ENCODE results near the gene DCAF4.

DCAF4 gene

DNA sequence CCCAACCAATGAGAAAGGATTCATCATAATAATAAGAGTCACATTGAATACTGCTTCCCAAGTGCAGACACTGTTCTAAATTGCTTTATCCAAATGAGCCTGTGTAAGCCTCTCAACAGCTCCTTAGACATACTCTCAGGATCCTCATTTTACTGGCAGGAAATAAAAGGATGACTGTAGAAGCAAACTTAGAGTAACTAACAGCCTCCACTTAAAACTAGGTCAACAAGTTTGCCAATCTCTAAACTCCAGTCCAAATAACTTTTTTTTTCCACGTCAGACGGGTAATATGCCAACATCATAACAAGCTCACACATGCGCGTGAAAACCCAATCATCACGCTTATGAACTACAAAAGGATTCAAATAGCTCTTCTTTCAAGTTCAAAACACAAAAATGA, 17.1 kb upstream of the DCAF4 start:
- in situ Hi-C loops (cut with HindIII; ENCODE audit: low sequenced_read_pairs), result no loop called here
- TF ChIP-seq, protein P1, sequence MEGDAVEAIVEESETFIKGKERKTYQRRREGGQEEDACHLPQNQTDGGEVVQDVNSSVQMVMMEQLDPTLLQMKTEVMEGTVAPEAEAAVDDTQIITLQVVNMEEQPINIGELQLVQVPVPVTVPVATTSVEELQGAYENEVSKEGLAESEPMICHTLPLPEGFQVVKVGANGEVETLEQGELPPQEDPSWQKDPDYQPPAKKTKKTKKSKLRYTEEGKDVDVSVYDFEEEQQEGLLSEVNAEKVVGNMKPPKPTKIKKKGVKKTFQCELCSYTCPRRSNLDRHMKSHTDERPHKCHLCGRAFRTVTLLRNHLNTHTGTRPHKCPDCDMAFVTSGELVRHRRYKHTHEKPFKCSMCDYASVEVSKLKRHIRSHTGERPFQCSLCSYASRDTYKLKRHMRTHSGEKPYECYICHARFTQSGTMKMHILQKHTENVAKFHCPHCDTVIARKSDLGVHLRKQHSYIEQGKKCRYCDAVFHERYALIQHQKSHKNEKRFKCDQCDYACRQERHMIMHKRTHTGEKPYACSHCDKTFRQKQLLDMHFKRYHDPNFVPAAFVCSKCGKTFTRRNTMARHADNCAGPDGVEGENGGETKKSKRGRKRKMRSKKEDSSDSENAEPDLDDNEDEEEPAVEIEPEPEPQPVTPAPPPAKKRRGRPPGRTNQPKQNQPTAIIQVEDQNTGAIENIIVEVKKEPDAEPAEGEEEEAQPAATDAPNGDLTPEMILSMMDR (IDR thresholded peaks at IDR 0.05; ENCODE audit: low read depth, low read length), result no peak
- DNase-seq (ENCODE audit: low read depth, low spot score), result no peak
- no peak overlapping the region for H3K4me3 ChIP-seq (ENCODE audit: low read depth, low read length)

DNA sequence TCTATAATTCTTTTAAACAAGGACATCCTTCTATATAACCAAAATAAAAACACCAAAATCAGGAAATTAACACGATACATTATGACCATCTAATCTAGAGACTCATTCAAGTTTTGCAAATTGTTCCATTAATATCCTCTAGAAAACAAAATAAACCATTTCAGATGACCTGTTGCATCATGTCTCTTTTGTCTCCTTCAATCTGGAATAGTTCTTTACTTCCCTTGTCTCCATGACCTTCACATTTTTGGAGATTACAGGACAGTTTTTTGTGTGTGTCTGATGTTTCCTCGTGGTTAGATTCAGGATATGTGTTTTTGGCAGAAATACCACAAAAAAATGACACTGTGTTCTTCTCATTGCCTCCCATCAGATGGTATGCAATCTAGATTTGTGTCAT, 12.5 kb upstream of the DCAF4 start:
- in situ Hi-C loops (cut with HindIII; ENCODE audit: low sequenced_read_pairs), result no loop called here
- no peak overlapping the region for H3K4me3 ChIP-seq (ENCODE audit: low read depth, low read length)
- TF ChIP-seq, protein P1 (IDR thresholded peaks at IDR 0.05; ENCODE audit: low read depth, low read length), result no peak
- DNase-seq (ENCODE audit: low read depth, low spot score), result no peak

DNA sequence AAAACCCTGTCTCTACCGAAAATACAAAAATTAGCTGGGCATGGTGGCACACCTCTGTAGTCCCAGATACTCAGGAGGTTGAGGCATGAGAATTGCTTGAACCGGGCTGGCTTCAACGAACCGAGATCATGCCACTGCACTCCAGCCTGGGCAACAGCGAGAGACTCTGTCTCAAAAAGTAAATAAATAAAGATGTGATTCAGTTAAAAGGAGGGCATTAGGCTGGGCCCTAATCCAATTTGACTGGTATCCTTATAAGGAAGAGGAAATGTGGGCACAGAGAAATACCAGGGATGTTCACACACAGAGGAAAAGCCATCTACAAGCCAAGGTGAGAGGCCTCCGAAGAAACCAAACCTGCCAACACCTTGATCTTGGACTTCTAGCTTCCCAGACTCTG, 10.1 kb upstream of the DCAF4 start:
- H3K4me3 ChIP-seq (ENCODE audit: low read depth, low read length), result no peak overlapping the region
- TF ChIP-seq, protein P1 (IDR thresholded peaks at IDR 0.05; ENCODE audit: low read depth, low read length), result no peak
- in situ Hi-C loops (cut with HindIII; ENCODE audit: low sequenced_read_pairs), result no loop called here
- DNase-seq (ENCODE audit: low read depth, low spot score), result peak; percentile 41

DNA sequence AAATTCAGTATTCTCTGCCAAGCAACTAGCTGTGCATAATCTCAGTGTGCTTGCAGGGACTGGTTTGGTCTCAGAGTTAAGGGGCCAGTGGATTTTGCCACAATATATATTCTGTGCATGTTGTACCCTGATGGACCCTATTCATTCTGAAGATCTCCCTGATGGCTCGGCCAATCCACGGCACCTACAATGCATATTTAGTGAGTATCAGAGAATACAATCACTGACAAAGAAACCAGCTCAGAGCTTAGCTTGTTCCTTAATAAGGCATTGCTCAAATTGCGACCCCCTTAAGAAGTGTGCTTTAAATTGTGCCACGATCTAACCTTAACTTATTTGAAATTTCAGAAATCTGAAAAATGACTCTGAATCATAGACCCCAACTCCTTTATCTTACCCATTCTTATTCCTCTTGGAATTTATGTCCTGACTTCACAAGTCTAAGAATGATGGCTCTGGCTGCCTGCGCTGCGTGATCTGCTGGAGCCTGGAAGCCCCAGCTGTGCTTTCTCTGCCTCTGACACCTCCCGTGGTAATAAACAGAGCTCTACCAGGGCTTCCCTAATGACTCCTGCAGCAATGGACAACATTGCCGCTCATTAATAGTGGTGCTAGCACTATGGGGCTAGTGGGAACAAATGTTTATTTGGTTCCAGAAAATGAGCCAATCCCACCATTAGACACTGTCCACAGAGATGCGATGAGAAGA, 9.0 kb upstream of the DCAF4 start:
- in situ Hi-C loops (cut with HindIII; ENCODE audit: low sequenced_read_pairs), result no loop called here
- TF ChIP-seq, protein P1 (IDR thresholded peaks at IDR 0.05; ENCODE audit: low read depth, low read length), result no peak
- no peak for DNase-seq (ENCODE audit: low read depth, low spot score)
- H3K4me3 ChIP-seq (ENCODE audit: low read depth, low read length), result no peak overlapping the region

DNA sequence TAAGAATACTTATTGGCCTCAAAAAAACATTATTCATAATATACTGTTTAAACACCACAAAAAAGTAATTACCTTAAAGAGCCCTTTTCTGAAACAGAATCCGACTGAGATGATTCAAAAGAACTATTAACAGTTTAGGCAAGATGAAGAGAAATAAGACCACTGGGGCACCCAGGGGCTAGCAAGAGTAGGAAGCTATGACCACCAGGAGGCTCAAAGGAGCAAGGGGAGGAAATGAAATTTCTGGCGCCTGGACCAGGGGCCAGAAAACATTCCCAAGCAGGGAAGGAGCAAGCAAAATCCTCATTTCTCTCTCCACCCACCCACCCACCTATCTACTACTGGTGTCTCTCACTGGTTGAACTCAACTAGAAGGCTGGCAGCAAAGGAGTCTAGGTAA, 6.3 kb upstream of the DCAF4 start:
- in situ Hi-C loops (cut with HindIII; ENCODE audit: low sequenced_read_pairs), result no loop called here
- TF ChIP-seq, protein P1 (IDR thresholded peaks at IDR 0.05; ENCODE audit: low read depth, low read length), result peak; percentile 13
- H3K4me3 ChIP-seq (ENCODE audit: low read depth, low read length), result no peak overlapping the region
- no peak for DNase-seq (ENCODE audit: low read depth, low spot score)

DNA sequence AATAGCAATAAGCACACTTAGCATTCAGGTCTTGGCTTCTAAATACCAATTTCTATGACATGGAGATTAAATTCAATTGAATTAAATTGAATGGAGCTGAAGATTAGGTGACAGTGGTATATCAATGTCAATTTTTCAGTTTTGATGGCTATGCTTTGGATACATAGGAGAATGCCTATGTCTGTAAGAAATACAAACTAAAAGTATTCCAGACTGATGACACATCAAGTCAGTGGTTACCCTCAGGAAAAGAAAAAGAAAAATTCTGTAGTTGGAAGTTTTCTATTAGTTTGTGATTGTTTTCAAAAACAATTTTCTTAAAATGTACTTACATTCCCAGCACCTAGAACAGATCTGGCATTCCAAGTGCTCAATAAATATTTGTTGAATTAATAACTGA, 4.9 kb upstream of the DCAF4 start:
- in situ Hi-C loops (cut with HindIII; ENCODE audit: low sequenced_read_pairs), result no loop called here
- TF ChIP-seq, protein P1 (IDR thresholded peaks at IDR 0.05; ENCODE audit: low read depth, low read length), result no peak

More for the DNA sequence above, 4.9 kb upstream of the DCAF4 start:
- DNase-seq (ENCODE audit: low read depth, low spot score), result peak; percentile 31
- no peak overlapping the region for H3K4me3 ChIP-seq (ENCODE audit: low read depth, low read length)
